SK-N-DZ (cell line): Measurements from ENCODE around the gene ANO10. TPM values are rescaled to one million over a fixed set of nuclear protein-coding genes. Genes with fewer than 3 reads are reported as not detected.
"Not testable (repeated sequence)": the region's sequence is repeated elsewhere in the genome, so short reads cannot be mapped to it uniquely, and the experiment has no call there.

Experiments
- DNase-seq: peaks from one replicate; pipeline ENCODE4 v3.0.0-alpha.2; 2015; ENCODE audit warnings: low spot score
- polyA plus RNA-seq, 2 experiments: library from polyadenylated mRNA; depleted of rRNA; stranded (reverse); fragments of >200 nt; gene quantifications; 2 replicates each; pipeline ENCODE4 v1.2.3, GENCODE V29; 2014

The ANO10 gene
- polyA plus RNA-seq (2014; cell fraction: cytosol; rRNA removed), result 8.0 and 8.8 TPM in 2 replicates
- polyA plus RNA-seq (2014; cell fraction: nucleus; rRNA removed), result 5.6 and 8.8 TPM in 2 replicates

GRCh38 chr3:43621656-43622432 is at the start of gene ANO10:
Gene ANO10, minus strand, starts transcription at chr3:43622011. Its CDS starts 16,159 bp downstream, at chr3:43605852.
- peak; percentile 97 for DNase-seq

- DNase-seq, result no peak
Observed at GRCh38 chr3:43670635-43671522, 49.1 kb upstream of the ANO10 start.

GRCh38 chr3:43665011-43665410 is 43.2 kb upstream of the ANO10 start:
- DNase-seq, result not testable (repeated sequence)

GRCh38 chr3:43661376-43661775 is 39.6 kb upstream of the ANO10 start:
- DNase-seq, result not testable (repeated sequence)

- no peak for DNase-seq
Observed at GRCh38 chr3:43659250-43659880, 37.6 kb upstream of the ANO10 start.

GRCh38 chr3:43656390-43656789 is 34.6 kb upstream of the ANO10 start:
- not testable (repeated sequence) for DNase-seq

GRCh38 chr3:43650345-43650744 is 28.5 kb upstream of the ANO10 start:
- no peak for DNase-seq

GRCh38 chr3:43649365-43649968 is 27.7 kb upstream of the ANO10 start:
- no peak for DNase-seq

GRCh38 chr3:43648957-43649356 is 27.1 kb upstream of the ANO10 start:
- no peak for DNase-seq

GRCh38 chr3:43647331-43648166 is 25.7 kb upstream of the ANO10 start:
- DNase-seq, result no peak

GRCh38 chr3:43644443-43644842 is 22.6 kb upstream of the ANO10 start:
- DNase-seq, result no peak

GRCh38 chr3:43641306-43642114 is 19.7 kb upstream of the ANO10 start:
- DNase-seq, result no peak

GRCh38 chr3:43640681-43641080 is 18.9 kb upstream of the ANO10 start:
- DNase-seq, result no peak

GRCh38 chr3:43638594-43639447 is 17.0 kb upstream of the ANO10 start:
- no peak for DNase-seq

- DNase-seq, result no peak
Observed at GRCh38 chr3:43637702-43638101, 15.9 kb upstream of the ANO10 start.

GRCh38 chr3:43632986-43633385 is 11.2 kb upstream of the ANO10 start:
- no peak for DNase-seq

GRCh38 chr3:43632269-43632733 is 10.5 kb upstream of the ANO10 start:
- DNase-seq, result no peak

- DNase-seq, result no peak
Observed at GRCh38 chr3:43629741-43630140, 7.9 kb upstream of the ANO10 start.

GRCh38 chr3:43629257-43629656 is 7.4 kb upstream of the ANO10 start:
- no peak for DNase-seq
